GM12878 (cell line): ENCODE measurements around the gene ALG2. TPM values are rescaled to one million over a fixed set of nuclear protein-coding genes. Genes with fewer than 3 reads are reported as not detected.

Experiments used
- BCL11A ChIP-seq: IDR thresholded peaks from 2 replicates; pipeline ENCODE4 v1.6.1; 2011; ENCODE audit warnings: low read depth, low read length
- CBFB ChIP-seq: IDR thresholded peaks from 2 replicates; pipeline ENCODE4 v1.6.1; 2016; ENCODE audit warnings: antibody characterized with exemption, low read depth
- CHD2 ChIP-seq: IDR thresholded peaks from 2 replicates; pipeline ENCODE4 v1.6.1; 2011; ENCODE audit warnings: low read depth, low read length, improper control_type of control experiment, borderline replicate concordance
- CREM ChIP-seq: IDR thresholded peaks from 2 replicates; pipeline ENCODE4 v1.6.1; 2014; ENCODE audit warnings: antibody characterized with exemption, low read depth
- EED ChIP-seq: sonication (generic); IDR thresholded peaks from 2 replicates; pipeline ENCODE4 v1.6.1; 2016; ENCODE audit warnings: antibody characterized with exemption, low read depth
- ESRRA ChIP-seq: IDR thresholded peaks from 2 replicates; pipeline ENCODE4 v1.6.1; 2012; ENCODE audit warnings: mild to moderate bottlenecking, low read length, improper control_type of control experiment
- IRF4 ChIP-seq: IDR thresholded peaks from 2 replicates; pipeline ENCODE4 v1.6.1; 2011; ENCODE audit warnings: low read depth, low read length
- JUNB ChIP-seq: IDR thresholded peaks from 2 replicates; pipeline ENCODE4 v1.6.1; 2016; ENCODE audit warnings: antibody characterized with exemption, mild to moderate bottlenecking
- NFIC ChIP-seq: IDR thresholded peaks from 2 replicates; pipeline ENCODE4 v1.6.1; 2012; ENCODE audit warnings: low read depth, mild to moderate bottlenecking, inconsistent platforms, low read length, moderate library complexity
- NR2F1 ChIP-seq: fragments of 450-650 bp; conservative IDR thresholded peaks from 2 replicates; pipeline ENCODE4 v1.6.1; 2017; ENCODE audit warnings: mild to moderate bottlenecking
- RAD51 ChIP-seq: fragments of 450-650 bp; IDR thresholded peaks from 2 replicates; pipeline ENCODE4 v1.6.1; 2016; ENCODE audit warnings: moderate library complexity, mild to moderate bottlenecking, inconsistent platforms
- RUNX3 ChIP-seq: IDR thresholded peaks from 2 replicates; pipeline ENCODE4 v1.6.1; 2012; ENCODE audit warnings: low read length, inconsistent platforms
- SIX5 ChIP-seq: IDR thresholded peaks from 2 replicates; pipeline ENCODE4 v1.6.1; 2011; ENCODE audit warnings: mild to moderate bottlenecking, low read depth, low read length, moderate library complexity; ENCODE audit not compliant: severe bottlenecking
- STAT3 ChIP-seq: IDR thresholded peaks from 2 replicates; pipeline ENCODE4 v1.6.1; 2011; ENCODE audit warnings: low read depth, low read length, improper control_type of control experiment
- TCF3 ChIP-seq: IDR thresholded peaks from 2 replicates; pipeline ENCODE4 v1.6.1; 2012; ENCODE audit warnings: low read depth, mild to moderate bottlenecking, low read length, borderline replicate concordance; ENCODE audit not compliant: insufficient read depth
- WRNIP1 ChIP-seq: IDR thresholded peaks from 2 replicates; pipeline ENCODE4 v1.6.1; 2011; ENCODE audit warnings: low read depth, low read length, improper control_type of control experiment, borderline replicate concordance
- polyA plus RNA-seq, 11 experiments: library from polyadenylated mRNA; depleted of rRNA in 4 of 11; unstranded in 6 of 11; stranded (reverse) in 5 of 11; fragments of >200 nt; fragmentation: Nextera tagmentation in 4 of 11; fragmentation: Illumina TruSeq in 1 of 11; extraction: Ambion mirVana in 4 of 11; extraction: Trizol in 1 of 11; gene quantifications; 1 replicate in 1 of 11; 2 replicates in 10 of 11; pipeline versions ENCODE4 v1.2.1 to v1.2.3, GENCODE V29; 2011 to 2016; ENCODE audit warnings: inconsistent platforms in 2 of 11, missing spikeins in 2 of 11, low read depth in 1 of 11
- total RNA-seq, 4 experiments: library from RNA; depleted of rRNA in 3 of 4; stranded (reverse); fragments of >200 nt in 3 of 4; fragmentation: Illumina TruSeq in 1 of 4; extraction: Trizol in 1 of 4; gene quantifications; 2 replicates each; pipeline versions ENCODE4 v1.2.1 to v1.2.3, GENCODE V29; 2013 to 2021
- TF ChIP-seq, protein P1 (sequence below): IDR thresholded peaks from 2 replicates; pipeline ENCODE4 v1.6.1; 2012; ENCODE audit warnings: mild to moderate bottlenecking, low read depth, low read length
- TF ChIP-seq, protein P2 (sequence below): fragments of 450-650 bp; IDR thresholded peaks from 2 replicates; pipeline ENCODE4 v1.6.1; 2017; ENCODE audit warnings: low read depth, mild to moderate bottlenecking, moderate library complexity
- TF ChIP-seq, protein P3 (sequence below): IDR thresholded peaks from 2 replicates; pipeline ENCODE4 v1.6.1; 2011; ENCODE audit warnings: borderline replicate concordance, low read depth, mild to moderate bottlenecking, moderate library complexity, low read length; ENCODE audit not compliant: insufficient read depth, poor library complexity, severe bottlenecking
- TF ChIP-seq, protein P4 (sequence below): fragments of 450-650 bp; IDR thresholded peaks from 2 replicates; pipeline ENCODE4 v1.6.1; 2014; ENCODE audit warnings: mild to moderate bottlenecking
- TF ChIP-seq, protein P5 (sequence below): fragments of 450-650 bp; IDR thresholded peaks from 2 replicates; pipeline ENCODE4 v1.6.1; 2016; ENCODE audit warnings: mild to moderate bottlenecking

ALG2 gene
- total and polyA plus RNA-seq, 10 of the 15 experiments (the other 5 are each of a cell fraction or from before 2014, with no cell fraction given), result 8.8 to 52.5 (median 38.6) TPM

DNA sequence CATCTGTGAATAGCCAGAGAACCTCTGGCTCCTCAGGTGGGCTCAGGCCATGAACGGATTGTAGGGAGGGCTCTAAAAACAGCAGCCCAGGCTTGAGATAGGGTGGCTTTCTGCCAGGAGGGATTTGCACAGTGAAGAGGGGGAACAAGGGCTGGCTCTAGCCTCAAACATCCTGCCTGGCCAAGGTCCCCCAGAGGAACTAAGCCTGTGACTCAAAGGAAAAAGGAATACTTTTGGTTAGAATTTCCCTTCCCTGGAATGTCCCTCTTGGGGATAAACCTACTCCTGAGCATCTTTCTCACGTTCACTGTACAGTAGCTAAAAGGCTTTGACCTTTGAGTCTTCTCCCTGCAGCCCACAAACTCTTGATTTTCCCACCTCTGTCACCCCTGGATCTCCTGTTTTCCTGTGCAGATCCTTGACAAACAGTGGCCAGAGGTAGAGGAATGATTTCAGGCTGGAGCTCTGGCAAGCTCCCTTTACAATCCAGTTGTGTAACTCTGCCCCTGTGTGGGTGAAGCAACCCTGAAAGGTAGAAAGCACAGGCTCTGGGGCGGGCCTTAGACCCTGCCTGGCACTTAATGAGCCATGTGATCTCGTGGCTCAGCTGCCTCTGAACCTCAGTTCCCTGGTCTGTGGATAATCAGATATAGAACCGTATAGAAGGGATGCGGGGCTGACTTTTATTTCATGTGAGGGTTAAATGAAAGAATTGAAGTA lies 17.8 kb upstream of the ALG2 start (continued):
- TF ChIP-seq STAT3 (no peak), NR2F1 (no peak), EED (peak; percentile 63; the same call in 1 of the 2 replicates), CREM (no peak), NFIC (0 out of 2 replicates have a peak, but pooled peaks have one; percentile 37), CHD2 (no peak), ESRRA (no peak), BCL11A (no peak), IRF4 (no peak), RAD51 (no peak; the same call in 1 of the 2 replicates), TCF3 (no peak), CBFB (no peak), WRNIP1 (no peak), JUNB (no peak), RUNX3 (peak; percentile 45), SIX5 (no peak)
- TF ChIP-seq, protein P1, sequence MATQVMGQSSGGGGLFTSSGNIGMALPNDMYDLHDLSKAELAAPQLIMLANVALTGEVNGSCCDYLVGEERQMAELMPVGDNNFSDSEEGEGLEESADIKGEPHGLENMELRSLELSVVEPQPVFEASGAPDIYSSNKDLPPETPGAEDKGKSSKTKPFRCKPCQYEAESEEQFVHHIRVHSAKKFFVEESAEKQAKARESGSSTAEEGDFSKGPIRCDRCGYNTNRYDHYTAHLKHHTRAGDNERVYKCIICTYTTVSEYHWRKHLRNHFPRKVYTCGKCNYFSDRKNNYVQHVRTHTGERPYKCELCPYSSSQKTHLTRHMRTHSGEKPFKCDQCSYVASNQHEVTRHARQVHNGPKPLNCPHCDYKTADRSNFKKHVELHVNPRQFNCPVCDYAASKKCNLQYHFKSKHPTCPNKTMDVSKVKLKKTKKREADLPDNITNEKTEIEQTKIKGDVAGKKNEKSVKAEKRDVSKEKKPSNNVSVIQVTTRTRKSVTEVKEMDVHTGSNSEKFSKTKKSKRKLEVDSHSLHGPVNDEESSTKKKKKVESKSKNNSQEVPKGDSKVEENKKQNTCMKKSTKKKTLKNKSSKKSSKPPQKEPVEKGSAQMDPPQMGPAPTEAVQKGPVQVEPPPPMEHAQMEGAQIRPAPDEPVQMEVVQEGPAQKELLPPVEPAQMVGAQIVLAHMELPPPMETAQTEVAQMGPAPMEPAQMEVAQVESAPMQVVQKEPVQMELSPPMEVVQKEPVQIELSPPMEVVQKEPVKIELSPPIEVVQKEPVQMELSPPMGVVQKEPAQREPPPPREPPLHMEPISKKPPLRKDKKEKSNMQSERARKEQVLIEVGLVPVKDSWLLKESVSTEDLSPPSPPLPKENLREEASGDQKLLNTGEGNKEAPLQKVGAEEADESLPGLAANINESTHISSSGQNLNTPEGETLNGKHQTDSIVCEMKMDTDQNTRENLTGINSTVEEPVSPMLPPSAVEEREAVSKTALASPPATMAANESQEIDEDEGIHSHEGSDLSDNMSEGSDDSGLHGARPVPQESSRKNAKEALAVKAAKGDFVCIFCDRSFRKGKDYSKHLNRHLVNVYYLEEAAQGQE, result no peak
- TF ChIP-seq, protein P2, sequence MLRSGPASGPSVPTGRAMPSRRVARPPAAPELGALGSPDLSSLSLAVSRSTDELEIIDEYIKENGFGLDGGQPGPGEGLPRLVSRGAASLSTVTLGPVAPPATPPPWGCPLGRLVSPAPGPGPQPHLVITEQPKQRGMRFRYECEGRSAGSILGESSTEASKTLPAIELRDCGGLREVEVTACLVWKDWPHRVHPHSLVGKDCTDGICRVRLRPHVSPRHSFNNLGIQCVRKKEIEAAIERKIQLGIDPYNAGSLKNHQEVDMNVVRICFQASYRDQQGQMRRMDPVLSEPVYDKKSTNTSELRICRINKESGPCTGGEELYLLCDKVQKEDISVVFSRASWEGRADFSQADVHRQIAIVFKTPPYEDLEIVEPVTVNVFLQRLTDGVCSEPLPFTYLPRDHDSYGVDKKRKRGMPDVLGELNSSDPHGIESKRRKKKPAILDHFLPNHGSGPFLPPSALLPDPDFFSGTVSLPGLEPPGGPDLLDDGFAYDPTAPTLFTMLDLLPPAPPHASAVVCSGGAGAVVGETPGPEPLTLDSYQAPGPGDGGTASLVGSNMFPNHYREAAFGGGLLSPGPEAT, result peak; percentile 27; the same call in 1 of the 2 replicates
- TF ChIP-seq, protein P3, sequence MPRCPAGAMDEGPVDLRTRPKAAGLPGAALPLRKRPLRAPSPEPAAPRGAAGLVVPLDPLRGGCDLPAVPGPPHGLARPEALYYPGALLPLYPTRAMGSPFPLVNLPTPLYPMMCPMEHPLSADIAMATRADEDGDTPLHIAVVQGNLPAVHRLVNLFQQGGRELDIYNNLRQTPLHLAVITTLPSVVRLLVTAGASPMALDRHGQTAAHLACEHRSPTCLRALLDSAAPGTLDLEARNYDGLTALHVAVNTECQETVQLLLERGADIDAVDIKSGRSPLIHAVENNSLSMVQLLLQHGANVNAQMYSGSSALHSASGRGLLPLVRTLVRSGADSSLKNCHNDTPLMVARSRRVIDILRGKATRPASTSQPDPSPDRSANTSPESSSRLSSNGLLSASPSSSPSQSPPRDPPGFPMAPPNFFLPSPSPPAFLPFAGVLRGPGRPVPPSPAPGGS, result no peak
- TF ChIP-seq, protein P4, sequence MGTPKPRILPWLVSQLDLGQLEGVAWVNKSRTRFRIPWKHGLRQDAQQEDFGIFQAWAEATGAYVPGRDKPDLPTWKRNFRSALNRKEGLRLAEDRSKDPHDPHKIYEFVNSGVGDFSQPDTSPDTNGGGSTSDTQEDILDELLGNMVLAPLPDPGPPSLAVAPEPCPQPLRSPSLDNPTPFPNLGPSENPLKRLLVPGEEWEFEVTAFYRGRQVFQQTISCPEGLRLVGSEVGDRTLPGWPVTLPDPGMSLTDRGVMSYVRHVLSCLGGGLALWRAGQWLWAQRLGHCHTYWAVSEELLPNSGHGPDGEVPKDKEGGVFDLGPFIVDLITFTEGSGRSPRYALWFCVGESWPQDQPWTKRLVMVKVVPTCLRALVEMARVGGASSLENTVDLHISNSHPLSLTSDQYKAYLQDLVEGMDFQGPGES, result no peak
- TF ChIP-seq, protein P5, sequence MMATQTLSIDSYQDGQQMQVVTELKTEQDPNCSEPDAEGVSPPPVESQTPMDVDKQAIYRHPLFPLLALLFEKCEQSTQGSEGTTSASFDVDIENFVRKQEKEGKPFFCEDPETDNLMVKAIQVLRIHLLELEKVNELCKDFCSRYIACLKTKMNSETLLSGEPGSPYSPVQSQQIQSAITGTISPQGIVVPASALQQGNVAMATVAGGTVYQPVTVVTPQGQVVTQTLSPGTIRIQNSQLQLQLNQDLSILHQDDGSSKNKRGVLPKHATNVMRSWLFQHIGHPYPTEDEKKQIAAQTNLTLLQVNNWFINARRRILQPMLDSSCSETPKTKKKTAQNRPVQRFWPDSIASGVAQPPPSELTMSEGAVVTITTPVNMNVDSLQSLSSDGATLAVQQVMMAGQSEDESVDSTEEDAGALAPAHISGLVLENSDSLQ, result no peak
